ENCODE results near the gene CNGA4.

CNGA4 gene, protein sequence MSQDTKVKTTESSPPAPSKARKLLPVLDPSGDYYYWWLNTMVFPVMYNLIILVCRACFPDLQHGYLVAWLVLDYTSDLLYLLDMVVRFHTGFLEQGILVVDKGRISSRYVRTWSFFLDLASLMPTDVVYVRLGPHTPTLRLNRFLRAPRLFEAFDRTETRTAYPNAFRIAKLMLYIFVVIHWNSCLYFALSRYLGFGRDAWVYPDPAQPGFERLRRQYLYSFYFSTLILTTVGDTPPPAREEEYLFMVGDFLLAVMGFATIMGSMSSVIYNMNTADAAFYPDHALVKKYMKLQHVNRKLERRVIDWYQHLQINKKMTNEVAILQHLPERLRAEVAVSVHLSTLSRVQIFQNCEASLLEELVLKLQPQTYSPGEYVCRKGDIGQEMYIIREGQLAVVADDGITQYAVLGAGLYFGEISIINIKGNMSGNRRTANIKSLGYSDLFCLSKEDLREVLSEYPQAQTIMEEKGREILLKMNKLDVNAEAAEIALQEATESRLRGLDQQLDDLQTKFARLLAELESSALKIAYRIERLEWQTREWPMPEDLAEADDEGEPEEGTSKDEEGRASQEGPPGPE

DNA sequence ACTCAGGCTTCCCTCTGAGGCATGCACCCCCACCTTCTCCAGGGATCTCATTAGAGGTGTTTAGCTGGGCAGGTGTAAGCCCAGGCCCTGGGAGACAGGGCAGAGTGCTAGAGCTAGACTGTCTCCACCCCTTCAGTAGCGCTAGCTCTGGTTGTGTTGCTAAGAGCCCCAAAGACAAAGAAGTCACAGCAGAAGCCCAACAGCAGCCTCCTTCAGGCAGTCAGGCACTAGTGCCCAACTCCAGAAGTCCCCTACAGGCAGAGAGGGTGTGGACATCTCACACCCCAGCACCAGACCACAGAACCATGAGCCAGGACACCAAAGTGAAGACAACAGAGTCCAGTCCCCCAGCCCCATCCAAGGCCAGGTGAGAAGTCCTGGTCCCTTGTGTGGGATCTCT, at the start of gene CNGA4:
CNGA4 (plus strand) TSS at position 188 of the 400 bp plus-strand sequence; CDS start at position 306, 118 bp downstream.
- H3K9me3 ChIP-seq, result peaks cover 10% of the 10 kb centered on the region
- no peaks in the 10 kb centered on the region for H4K20me1 ChIP-seq
- H3K4me1 ChIP-seq, result peaks cover 7% of the 10 kb centered on the region
- H3K9ac ChIP-seq, result no peak within 1 kb of the TSS
- no peaks in the 10 kb centered on the region for H3K27me3 ChIP-seq
- H3K4me3 ChIP-seq, result no peak within 1 kb of the TSS
- no peak within 1 kb of the TSS for H3K27ac ChIP-seq
- H3K4me2 ChIP-seq, result no peak within 1 kb of the TSS
- no peaks in the 10 kb centered on the region for H3K36me3 ChIP-seq
- TF ChIP-seq Cebpa-rat (IDR thresholded peaks at IDR 0.05), result no peak

DNA sequence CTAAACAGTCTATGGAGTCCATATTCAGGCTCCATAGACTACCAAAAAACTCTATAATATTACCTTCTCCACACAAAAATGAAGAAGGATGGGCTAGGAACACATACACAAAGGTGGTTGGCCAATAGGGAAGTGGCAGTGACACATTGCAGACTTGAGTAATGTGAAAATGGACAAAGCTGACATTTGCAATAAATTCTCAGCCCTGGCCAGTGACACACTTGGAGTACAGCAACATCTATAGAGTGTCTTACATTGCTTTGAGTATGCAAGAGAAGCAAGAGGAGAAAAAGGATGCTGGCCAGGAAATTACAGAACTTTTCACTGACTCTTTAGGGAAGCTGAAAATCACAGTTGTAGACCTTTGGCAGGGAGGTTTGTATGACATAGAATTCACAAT, 47.1 kb upstream of the CNGA4 start:
- Histone ChIP-seq H3K4me1 (0 out of 2 replicates have a peak, but pooled peaks cover 3% of the 10 kb centered on the region), H3K27ac (no peak overlapping the region), H3K9ac (no peak overlapping the region), H3K4me3 (no peak overlapping the region), H3K9me3 (no peaks in the 10 kb centered on the region), H3K27me3 (no peaks in the 10 kb centered on the region), H3K36me3 (no peaks in the 10 kb centered on the region), H4K20me1 (no peaks in the 10 kb centered on the region), H3K4me2 (no peak overlapping the region)
- no peak for TF ChIP-seq Cebpa-rat (IDR thresholded peaks at IDR 0.05)

DNA sequence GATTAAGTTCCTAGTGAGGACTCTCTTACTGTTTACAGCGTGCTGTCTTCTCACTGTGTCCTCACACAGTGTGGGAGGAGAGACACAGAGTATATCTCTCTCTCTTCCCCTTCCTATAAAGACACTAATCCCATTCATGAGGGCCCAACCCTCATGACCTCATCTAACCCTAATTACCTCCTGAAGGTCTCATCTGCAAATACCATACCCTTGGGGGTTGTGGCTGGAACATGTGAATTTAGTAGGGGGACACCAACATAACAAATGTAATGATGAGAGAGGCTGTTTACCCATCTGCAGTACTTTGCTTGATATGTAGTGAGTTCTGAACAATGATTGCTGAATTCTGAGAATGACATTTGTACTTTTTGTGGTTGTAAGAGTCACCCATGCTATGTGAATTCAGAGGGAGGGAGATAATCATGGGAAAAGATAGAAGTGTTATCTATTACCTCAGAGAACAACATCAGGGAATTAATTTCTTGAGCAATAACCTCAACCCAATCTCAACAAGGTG, 44.8 kb upstream of the CNGA4 start:
- Histone ChIP-seq H3K36me3 (no peaks in the 10 kb centered on the region), H3K4me2 (no peak overlapping the region; the same call in 1 of the 2 replicates), H3K4me1 (0 out of 2 replicates have a peak, but pooled peaks cover 3% of the 10 kb centered on the region), H3K9ac (no peak overlapping the region), H4K20me1 (no peaks in the 10 kb centered on the region), H3K27me3 (no peaks in the 10 kb centered on the region), H3K9me3 (no peaks in the 10 kb centered on the region), H3K27ac (no peak overlapping the region), H3K4me3 (no peak overlapping the region)
- no peak for TF ChIP-seq Cebpa-rat (IDR thresholded peaks at IDR 0.05)

DNA sequence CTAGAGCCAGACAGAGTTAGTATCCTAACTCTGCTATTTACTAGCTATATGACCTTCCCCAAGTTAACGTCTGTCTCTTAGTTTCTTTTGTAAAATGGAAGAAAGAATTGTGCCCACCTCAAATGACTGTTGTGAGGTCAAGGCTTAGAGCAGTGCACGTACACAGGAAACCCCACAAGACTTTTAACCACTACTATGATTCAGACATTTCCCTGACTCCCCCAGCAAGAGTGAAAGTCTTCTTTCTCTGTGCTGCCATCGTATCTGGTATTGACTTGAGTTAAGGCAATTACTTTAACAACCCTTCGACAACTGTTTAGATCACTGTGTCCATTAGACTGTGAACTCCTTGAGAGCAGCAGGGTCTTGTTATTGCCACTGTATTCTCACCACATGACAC, 42.5 kb upstream of the CNGA4 start:
- H3K4me2 ChIP-seq, result no peak overlapping the region
- H3K4me3 ChIP-seq, result no peak overlapping the region
- TF ChIP-seq Cebpa-rat (IDR thresholded peaks at IDR 0.05), result no peak
- H3K4me1 ChIP-seq, result 0 out of 2 replicates have a peak, but pooled peaks cover 3% of the 10 kb centered on the region
- H4K20me1 ChIP-seq, result no peaks in the 10 kb centered on the region
- H3K27ac ChIP-seq, result no peak overlapping the region
- no peak overlapping the region for H3K9ac ChIP-seq
- no peaks in the 10 kb centered on the region for H3K9me3 ChIP-seq
- no peaks in the 10 kb centered on the region for H3K27me3 ChIP-seq
- no peaks in the 10 kb centered on the region for H3K36me3 ChIP-seq

DNA sequence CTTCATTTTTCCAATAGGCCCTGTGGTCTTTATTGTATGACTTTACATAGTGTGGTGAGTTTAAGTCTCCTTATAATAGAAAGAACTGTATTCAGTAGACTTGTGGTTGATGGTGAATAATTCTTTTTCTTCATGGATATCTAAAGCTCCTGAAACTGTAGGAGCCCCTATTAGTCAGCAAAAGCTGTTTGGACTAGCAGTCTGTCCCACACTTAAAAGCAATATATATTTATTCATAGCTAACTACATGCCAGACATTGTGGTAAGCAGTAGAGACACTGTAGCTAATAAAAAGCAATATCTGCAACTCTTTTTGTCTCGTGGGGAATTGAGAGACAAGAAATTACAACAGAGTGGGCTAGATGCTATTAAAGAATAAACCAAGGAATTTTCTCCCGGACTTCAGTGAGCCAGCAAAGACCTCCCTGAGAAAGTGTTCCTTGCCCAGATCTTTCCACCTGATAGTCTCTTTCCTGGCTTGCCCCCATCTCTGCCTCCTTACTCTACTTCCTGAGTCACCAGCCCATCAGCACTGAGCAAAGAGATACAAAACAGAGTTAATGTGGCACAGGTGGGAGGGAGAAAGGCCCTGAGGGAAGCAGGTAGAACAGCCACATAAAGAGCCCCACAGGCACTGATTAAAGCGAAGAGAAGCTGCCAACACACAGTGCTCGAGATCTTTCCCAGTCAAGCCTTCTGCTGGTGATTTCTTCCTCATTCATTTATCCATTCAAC, 41.3 kb upstream of the CNGA4 start:
- H3K27me3 ChIP-seq, result no peaks in the 10 kb centered on the region
- TF ChIP-seq Cebpa-rat (IDR thresholded peaks at IDR 0.05), result no peak
- H3K27ac ChIP-seq, result no peak overlapping the region
- no peaks in the 10 kb centered on the region for H4K20me1 ChIP-seq
- no peak overlapping the region for H3K4me2 ChIP-seq
- H3K36me3 ChIP-seq, result no peaks in the 10 kb centered on the region
- 0 out of 2 replicates have a peak, but pooled peaks cover 3% of the 10 kb centered on the region for H3K4me1 ChIP-seq
- no peaks in the 10 kb centered on the region for H3K9me3 ChIP-seq
- H3K4me3 ChIP-seq, result no peak overlapping the region
- no peak overlapping the region for H3K9ac ChIP-seq

DNA sequence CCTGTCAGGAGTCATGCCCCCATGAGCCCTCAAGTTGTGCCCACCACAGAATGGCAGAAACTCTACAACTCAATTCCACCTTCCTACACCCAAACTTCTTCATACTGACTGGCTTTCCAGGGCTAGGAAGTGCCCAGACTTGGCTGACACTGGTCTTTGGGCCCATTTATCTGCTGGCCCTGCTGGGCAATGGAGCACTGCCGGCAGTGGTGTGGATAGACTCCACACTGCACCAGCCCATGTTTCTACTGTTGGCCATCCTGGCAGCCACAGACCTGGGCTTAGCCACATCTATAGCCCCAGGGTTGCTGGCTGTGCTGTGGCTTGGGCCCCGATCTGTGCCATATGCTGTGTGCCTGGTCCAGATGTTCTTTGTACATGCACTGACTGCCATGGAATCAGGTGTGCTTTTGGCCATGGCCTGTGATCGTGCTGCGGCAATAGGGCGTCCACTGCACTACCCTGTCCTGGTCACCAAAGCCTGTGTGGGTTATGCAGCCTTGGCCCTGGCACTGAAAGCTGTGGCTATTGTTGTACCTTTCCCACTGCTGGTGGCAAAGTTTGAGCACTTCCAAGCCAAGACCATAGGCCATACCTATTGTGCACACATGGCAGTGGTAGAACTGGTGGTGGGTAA, 39.6 kb upstream of the CNGA4 start, which contains the start of gene OR52W1:
OR52W1 (plus strand) TSS at position 51 of the 637 bp plus-strand sequence; CDS start at position 51, 0 bp downstream.
- no peak within 1 kb of the TSS for H3K4me2 ChIP-seq
- H3K27ac ChIP-seq, result no peak within 1 kb of the TSS
- H3K9ac ChIP-seq, result no peak within 1 kb of the TSS
- no peaks in the 10 kb centered on the region for H3K27me3 ChIP-seq
- no peak within 1 kb of the TSS for H3K4me3 ChIP-seq
- H3K9me3 ChIP-seq, result no peaks in the 10 kb centered on the region
- H3K36me3 ChIP-seq, result no peaks in the 10 kb centered on the region
- H4K20me1 ChIP-seq, result no peaks in the 10 kb centered on the region
- TF ChIP-seq Cebpa-rat (IDR thresholded peaks at IDR 0.05), result no peak
- peaks cover 10% of the 10 kb centered on the region for H3K4me1 ChIP-seq

DNA sequence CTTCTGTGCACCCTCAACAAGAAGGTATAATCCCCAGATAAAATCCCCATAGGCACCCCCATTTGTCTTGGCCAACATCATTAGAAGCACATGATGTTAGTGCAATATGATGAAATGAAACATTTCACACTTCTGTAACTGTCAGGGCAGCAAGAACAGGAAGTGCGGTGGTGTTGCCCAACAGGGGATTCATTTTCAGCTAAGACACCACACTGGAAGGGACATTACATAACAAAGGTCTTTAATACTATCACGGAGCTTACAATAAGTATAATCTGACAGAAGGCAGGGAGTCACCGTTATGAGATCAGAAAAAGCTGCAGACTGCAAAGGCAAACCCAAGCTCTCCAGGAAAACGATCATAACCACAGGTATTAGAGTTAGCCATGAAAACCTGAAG, 37.9 kb upstream of the CNGA4 start:
- no peak overlapping the region for H3K4me3 ChIP-seq
- no peak for TF ChIP-seq Cebpa-rat (IDR thresholded peaks at IDR 0.05)
- no peaks in the 10 kb centered on the region for H3K27me3 ChIP-seq
- H3K9me3 ChIP-seq, result no peaks in the 10 kb centered on the region
- H4K20me1 ChIP-seq, result no peaks in the 10 kb centered on the region
- no peak overlapping the region for H3K9ac ChIP-seq
- peaks cover 9% of the 10 kb centered on the region for H3K36me3 ChIP-seq
- H3K27ac ChIP-seq, result no peak overlapping the region
- H3K4me1 ChIP-seq, result peaks cover 10% of the 10 kb centered on the region
- H3K4me2 ChIP-seq, result no peak overlapping the region

DNA sequence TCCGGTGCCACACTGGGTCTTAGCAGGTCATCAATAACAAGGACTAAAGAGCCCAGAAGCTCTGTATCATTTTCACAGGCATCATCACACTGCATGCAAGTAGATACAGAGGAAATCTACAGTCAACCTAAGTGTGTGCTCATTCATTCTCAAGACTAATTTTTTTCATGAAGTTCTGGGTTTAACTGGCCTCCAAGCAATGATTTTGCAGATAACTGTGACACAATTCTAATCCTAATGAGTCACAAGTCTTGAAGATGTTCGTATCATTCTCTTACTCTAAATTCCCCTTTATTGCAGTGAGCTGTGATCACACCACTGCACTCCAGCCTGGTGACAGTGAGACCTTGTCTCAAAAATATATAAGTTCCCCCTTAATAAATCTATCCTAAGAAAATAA, 37.4 kb upstream of the CNGA4 start:
- no peaks in the 10 kb centered on the region for H4K20me1 ChIP-seq
- no peak overlapping the region for H3K27ac ChIP-seq
- no peaks in the 10 kb centered on the region for H3K27me3 ChIP-seq
- no peak overlapping the region for H3K4me3 ChIP-seq
- no peaks in the 10 kb centered on the region for H3K9me3 ChIP-seq
- no peak overlapping the region for H3K4me2 ChIP-seq
- no peak overlapping the region for H3K9ac ChIP-seq
- H3K36me3 ChIP-seq, result peaks cover 13% of the 10 kb centered on the region
- no peak for TF ChIP-seq Cebpa-rat (IDR thresholded peaks at IDR 0.05)
- peaks cover 10% of the 10 kb centered on the region for H3K4me1 ChIP-seq

DNA sequence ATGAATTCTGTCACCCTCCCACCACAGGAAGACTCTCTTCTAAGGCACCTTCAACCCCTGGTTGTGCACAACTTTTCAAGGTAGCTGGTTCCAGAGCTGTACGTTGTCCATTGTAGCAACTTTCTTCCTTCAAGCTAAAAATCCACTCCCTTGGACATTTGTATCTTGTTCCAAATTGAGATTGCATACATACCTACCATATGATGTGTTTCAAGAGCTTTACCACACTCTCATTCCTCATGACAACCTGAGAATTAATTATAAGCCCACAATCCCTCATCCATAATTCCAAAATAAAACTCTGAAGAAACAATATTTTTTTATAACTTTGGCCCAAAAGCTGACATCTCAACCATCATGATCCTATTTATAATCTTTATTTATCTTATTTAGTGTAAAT, 36.8 kb upstream of the CNGA4 start:
- no peak overlapping the region for H3K9ac ChIP-seq
- no peak overlapping the region for H3K27ac ChIP-seq
- H3K4me1 ChIP-seq, result peaks cover 10% of the 10 kb centered on the region
- no peaks in the 10 kb centered on the region for H3K9me3 ChIP-seq
- no peaks in the 10 kb centered on the region for H4K20me1 ChIP-seq
- H3K36me3 ChIP-seq, result peaks cover 19% of the 10 kb centered on the region
- H3K27me3 ChIP-seq, result no peaks in the 10 kb centered on the region
- TF ChIP-seq Cebpa-rat (IDR thresholded peaks at IDR 0.05), result no peak
- no peak overlapping the region for H3K4me2 ChIP-seq
- H3K4me3 ChIP-seq, result no peak overlapping the region

Measured in BLaER1 (cell line).